ENCODE results near the gene LCLAT1.
"Not testable (repeated sequence)": the region's sequence is repeated elsewhere in the genome, so short reads cannot be mapped to it uniquely, and the experiment has no call there.

LCLAT1 gene

DNA sequence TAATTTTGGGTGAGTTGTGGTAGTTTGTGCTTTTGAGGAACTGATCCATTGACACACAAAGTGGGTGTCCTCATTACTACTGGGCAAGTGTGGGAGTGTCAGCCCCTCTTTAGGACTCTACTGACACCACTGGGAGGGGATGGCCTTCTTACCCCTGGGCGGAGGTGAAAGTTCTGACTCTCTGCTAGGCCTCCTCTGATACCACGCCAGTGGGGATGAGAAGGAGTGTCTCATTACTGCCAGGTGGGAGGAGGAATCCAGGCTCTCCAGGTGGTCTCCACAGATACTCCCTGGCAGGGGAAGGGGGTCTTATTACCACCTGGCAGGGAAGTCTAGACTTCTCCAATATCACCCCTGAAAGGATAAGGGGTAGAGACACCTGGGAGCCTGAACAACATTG is 9.1 kb downstream of the LCLAT1 start:
- DNase-seq: no peak

DNA sequence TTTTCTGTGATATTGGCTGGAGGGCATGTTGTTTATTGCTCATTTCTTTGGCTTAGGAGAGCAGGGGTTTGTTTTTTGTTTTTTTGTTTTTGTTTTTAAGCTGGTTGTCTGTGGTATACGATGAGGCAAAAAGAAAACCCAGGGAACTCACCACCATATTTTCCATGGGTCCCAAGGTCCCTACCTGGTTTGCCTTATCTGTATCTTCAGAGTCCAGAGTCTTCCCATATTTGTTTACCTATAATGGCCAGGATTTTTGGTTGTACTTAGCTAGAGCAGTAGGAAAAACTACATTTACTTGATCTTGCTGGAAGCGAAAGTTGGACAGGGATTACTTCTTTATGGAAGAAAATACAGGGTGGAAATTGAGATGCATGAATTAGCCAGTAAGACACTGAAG is 9.5 kb downstream of the LCLAT1 start:
- no peak for DNase-seq

DNA sequence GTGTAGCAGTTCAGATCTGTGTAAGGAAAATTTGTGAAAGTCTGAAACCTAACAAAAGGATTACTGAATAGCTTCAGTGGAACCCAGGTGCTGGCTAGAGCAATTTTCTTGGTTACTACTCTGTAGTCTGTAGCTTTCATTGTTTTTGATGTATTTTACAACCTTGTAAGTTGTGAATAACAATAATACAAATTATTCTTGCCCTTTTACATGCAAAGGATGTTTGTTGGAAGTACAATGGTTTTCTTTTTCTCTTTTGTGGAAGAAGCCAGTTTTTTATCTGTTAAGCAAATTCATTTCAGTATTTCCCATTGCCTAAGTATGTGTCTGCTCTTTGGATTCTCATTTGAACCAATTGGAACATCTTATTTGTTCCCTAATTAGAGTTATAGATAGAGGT is 10.2 kb downstream of the LCLAT1 start:
- no peak for DNase-seq

DNA sequence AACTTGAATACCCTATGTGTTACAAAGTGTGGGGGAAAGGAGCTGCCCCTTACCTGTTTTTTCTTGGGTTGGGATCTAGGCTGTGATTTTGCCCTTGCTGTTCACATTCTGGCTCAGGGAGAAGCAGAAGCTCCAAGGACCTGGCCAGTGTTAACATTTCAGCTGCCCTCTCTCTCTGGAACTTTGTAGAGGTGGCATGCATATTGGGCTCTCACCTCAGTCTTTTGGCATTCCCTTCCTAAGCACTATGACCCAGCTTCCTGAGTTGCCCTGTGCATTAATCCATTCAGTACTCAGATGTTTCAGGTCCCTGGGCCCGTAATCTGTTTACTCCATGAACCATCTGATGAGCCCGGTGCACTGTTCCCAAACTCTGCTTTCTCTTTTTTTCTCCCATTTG is 12.1 kb downstream of the LCLAT1 start:
- no peak for DNase-seq

DNA sequence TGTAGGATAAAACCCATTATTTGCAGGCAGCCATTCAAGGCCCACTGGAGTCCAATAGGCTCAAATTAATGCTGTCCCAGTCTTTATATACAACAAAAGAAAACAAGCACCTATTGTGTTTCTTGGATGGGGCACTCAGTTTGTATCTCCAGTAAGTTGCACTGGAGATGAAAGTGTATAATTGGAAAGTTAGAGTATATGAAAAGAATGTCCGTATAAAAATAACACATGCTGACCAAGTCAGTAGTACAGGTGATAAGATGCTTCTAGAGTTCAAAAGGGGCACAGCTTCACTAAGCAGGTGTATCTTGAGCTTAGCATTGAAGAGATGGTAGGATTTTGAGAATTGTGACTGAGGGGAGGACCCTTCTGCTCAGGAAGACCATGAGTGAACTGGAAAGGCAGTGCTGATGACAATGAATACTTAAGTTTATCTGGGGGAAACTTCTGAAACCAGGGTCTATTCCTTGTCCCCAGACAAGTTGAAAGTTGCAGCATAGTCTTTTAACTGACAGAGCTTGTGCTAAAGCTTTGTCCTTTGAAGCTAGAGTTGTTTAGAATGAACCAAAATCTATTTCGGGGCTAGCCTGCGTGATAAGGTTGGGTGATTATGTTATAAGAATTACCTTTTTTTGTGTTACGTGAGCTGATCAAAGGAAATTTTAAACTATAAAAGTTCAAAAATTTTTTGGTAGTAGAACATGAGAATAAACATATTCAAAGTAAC is 15.2 kb downstream of the LCLAT1 start:
- no peak for DNase-seq

DNA sequence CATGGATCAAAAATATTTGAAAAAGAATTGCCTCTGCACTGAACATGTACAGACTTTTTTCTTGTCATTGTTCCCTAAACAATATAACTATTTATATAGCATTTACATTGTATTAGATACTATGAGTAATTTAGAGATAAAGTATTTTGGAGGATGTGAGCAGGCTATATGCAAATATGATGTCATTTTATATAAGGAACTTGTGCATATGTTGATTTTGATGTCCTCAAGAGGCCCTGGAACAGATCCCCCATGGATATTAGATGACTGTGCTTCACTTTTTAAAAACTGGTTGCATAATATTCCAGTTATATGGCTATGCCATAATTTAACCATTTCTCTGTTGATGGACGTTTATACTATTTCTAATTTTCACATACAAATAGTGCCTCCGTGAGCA is 16.5 kb downstream of the LCLAT1 start:
- no peak for DNase-seq

DNA sequence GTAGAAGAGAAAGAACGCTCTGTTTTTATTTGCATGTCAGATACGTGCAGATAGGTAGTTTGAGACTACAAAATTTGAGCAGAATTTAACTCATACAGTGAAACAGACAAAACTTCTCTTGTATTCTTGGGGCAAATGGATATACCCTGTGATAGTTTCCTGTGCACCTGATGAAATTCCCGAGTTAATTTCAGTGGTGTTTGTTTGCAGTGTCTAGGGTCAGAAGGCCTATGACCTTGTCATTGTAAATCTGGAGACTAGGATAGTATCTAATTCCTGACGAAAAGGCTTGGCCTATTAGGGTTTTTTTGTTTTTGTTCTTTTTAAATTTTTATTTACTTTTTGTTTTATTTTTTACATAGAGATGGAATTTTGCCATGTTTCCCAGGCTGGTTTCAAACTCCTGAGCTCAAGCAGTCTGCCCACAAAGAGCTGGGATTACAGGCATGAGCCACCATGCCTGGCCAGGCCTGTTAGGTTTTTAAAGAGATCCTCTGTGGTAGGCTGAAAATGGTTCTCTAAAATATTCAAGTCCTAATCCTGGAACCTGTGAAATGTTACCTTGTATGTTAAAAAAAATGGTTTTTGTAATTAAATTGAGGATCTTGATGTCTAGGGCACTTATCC is 17.6 kb downstream of the LCLAT1 start:
- DNase-seq: no peak

DNA sequence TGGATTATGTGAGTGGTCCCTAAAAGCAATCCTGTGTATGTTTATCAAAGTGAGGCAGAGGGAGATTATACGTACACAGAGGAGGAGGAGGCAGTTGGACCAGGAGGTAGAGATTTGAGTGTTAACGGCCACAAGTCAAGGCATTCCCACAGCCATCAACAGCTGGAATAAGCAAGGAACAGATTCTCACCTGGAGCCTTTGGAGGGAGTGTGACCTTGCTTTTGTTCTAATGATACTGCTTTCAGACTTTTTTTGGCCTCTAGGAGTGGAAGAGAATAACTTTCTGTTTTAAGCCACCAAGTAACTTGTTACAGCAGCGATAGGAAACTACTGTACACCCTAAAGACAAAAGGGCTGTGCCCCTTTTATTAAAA is 18.1 kb downstream of the LCLAT1 start:
- no peak for DNase-seq

DNA sequence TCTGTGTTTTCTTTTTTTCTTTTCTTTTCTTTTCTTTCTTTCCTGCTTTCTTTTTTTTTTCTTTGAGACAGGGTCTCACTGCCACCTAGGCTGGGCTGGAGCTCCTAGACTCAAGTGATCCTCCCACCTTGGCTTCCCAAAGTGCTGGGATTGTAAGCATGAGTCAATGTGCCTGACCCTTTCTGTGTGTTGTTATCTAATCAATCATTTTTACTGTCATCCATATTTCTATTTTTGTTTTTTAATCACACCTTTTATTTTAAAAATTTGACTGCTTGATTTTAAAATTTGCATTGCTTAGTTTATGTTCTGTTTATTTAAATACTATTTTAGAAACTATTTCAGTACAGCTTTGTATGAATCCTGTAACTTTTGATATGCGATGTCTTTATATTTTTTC is 19.2 kb downstream of the LCLAT1 start:
- no peak for DNase-seq

DNA sequence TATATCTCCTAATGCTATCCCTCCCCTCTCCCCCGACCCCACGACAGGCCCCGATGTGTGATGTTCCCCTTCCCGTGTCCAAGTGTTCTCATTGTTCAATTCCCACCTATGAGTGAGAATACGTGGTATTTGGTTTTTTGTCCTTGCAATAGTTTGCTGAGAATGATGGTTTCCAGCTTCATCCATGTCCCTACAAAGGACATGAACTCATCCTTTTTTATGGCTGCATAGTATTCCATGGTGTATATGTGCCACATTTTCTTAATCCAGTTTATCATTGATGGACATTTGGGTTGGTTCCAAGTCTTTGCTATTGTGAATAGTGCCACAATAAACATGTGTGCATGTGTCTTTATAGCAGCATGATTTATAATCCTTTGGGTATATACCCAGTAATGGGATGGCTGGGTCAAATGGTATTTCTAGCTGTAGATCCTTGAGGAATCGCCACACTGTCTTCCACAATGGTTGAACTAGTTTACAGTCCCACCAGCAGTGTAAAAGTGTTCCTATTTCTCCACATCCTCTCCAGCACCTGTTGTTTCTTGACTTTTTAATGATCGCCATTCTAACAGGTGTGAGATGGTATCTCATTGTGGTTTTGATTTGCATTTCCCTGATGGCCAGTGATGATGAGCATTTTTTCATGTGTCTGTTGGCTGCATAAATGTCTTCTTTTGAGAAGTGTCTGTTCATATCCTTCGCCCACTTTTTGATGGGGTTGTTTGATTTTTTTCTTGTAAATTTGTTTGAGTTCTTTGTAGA is 20.2 kb downstream of the LCLAT1 start:
- not testable (repeated sequence) for DNase-seq

DNA sequence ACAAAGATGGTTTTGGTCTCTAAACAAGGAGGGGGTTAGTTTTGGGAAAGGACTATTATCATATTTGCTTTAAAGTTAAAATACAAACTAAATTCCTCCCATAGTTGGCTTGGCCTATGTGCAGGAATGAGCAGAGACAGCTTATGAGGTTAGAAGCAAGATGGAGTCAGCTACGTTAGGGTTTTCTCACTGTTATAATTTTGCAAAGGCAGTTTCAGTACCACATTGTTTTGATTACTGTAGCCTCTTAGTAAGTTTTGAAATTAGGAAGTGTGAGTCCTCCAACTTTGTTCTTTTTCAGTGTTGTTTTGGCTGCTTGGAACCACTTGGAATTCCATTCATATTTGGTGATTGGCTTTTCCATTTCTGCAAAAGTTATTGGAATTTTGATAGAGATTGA is 23.4 kb downstream of the LCLAT1 start:
- DNase-seq: no peak

DNA sequence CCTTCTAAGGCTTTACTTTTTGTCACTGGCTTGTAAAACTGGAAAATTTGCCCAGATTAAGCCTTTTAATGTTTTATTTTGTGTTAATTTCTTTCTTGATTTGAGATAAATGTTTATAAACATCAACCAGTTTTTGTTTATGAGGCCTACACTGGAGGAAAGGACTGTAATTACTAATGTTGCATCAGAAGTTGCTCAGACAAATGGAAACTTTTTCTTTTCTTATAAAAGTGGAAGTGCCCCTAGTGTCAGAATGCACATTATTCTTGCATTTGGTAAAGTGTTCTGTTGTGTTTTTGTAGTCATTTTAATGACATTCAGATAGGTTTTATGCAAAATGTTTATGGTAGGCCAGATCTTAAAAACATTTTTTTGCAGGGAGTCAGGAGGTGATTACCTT is 25.3 kb downstream of the LCLAT1 start:
- no peak for DNase-seq

DNA sequence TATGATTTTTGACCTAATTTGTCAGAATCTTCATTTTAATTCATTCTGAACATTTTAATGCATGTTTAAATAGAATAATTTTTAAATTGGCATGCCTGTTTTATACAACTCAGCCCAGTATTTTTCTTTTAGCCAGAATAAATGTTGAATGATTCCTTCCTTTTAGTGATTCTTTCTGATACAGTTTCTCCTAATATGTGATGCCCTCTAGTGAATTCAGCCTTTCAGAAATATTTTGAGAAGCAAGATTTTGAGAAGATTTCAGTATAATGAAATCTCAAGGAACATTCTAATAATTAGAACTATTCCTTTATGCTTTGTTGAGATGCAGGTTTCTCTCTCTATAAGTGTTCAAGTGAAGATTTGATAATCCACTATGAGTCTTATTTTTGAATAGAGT is 28.5 kb downstream of the LCLAT1 start:
- DNase-seq: no peak

DNA sequence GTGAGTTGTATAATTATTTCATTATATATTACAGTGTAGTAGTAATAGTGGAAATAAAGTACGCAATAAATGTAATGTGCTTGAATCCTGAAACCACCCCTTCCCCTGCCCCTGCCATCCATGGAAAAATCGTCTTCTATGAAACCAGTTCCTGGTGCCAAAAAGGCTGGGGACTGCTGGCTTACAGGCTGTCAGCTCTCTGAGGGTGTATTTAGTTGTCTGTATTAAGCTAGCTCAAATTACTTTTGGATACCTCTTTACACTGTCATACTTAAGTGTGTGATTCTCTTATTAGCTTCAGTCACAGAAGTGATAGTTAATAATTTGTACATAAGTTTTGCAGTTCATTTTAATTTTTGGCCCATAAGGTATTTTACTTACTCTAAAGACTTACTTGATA is 29.6 kb downstream of the LCLAT1 start:
- DNase-seq: no peak

DNA sequence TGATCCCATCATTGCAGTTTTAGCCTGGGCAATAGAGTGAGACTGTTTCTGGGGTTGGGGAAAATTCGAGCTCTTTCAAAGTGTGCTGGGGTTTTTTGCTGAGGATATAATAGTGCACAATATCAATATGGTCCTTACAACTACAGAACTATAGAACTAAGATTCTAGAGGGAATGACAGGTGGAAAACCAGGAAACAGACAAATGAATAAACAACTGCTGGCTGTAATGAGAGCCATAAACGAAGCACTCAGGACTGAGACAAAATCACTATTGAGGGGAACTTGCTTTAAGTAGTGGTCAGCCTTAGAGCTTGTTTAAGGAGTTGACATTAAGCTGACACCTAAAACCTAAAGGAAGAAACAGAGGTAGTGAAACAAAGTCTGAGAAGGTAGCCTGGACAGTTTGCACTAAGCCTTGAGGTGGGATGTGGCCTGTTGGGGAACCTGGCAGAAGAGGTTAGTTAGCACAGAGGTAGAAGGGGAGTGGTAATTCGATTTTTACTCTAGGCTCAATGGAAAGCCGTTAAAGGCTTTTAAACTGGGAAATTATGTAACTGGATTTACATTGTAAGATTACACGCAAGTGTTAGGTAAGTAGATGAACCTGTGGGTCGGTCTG is 33.8 kb downstream of the LCLAT1 start:
- no peak for DNase-seq

DNA sequence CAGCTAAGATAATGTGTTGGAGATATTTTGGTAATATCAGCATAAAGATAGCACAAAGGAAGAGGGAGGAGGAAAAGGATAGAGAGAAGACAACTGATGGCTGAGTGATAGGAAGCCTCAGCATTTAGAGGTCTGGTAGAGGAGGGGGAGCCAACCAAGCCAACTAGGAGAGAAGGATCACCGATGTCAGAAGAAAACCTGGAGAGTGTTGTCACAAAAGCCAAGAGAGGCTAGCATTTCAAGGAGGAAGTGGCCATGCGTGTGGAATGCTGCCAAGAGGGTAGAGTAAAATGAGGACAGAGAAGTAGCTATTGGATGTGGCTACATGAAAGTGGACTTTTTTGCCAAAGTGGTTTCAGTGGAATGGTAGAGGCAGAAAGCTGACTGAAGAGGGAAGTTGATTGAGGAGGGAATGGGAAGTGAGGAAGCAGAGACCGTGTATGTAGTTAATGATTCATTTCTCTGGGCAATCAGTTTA is 34.3 kb downstream of the LCLAT1 start:
- no peak for DNase-seq

DNA sequence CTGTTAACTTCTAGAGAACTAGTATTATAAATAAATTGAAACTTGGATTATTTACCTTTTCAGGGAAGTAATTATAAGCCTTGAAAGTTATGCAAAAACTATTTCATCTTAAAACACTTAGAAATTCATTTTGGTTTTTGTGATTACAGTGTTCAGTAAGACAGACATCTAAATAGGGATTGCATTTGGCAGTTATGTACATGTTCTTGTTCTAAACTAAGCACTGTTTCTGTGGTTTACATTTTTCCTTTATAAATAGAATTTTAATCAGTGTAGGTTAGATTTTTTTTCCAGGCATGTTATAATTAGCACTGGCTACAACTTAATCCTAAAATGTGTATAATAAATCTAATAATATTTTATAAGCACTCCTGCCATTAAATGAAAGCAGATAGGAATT is 35.0 kb downstream of the LCLAT1 start:
- DNase-seq: no peak

DNA sequence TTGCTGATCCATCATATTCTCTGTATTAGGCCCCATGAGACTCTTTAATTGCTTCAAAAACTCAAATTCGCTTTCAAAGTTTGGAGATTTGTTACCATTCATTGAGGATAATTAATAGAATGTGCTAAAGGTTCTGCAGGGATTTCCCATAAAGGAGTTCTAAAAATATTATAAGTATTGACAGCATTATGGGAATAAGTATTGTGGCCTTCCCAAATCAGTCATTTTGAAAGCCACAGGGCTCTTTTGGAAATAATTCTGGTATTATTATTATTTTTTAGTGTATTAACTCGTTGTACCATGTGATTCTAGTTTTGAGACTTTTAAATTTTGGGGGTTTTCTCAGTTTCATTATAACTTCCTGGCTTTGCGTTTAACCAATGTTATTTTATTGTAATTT is 37.1 kb downstream of the LCLAT1 start:
- DNase-seq: no peak

DNA sequence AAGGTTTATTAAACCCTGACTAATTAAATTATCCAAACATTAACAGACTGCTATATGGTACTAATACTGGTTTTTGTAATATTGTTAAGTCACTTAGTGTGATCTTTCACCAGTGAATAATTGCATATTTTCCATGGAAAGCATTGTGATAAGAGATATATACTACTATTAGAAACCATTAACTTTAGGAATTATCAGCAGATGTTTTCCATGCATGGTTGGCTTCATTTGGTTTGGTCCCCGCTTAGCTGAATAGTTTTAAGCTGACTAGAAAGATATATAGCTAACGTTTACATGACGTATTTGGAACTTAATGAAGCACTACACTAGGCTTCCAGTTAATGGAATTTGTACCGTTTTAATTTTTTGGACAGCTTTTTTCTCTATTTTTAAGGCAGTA is 37.9 kb downstream of the LCLAT1 start:
- DNase-seq: no peak

DNA sequence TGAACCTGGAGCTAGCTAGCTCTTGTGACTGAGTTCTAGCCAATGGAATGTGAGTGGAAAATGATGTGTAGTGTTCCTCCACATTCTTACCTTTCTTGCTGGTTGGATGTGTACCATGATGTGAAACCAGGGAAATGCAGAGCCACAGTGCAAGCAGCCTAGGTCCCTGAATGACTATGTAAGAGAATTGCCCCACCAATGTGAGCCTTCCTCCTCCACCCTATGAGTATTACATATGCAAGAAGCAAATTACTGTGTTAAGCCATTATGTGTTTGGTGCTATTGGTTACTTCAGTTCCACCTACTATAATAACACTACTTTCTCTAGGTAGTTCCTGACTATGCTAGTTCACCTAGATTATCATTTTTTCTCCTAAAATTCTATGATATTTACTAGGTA is 39.6 kb downstream of the LCLAT1 start:
- DNase-seq: no peak

DNA sequence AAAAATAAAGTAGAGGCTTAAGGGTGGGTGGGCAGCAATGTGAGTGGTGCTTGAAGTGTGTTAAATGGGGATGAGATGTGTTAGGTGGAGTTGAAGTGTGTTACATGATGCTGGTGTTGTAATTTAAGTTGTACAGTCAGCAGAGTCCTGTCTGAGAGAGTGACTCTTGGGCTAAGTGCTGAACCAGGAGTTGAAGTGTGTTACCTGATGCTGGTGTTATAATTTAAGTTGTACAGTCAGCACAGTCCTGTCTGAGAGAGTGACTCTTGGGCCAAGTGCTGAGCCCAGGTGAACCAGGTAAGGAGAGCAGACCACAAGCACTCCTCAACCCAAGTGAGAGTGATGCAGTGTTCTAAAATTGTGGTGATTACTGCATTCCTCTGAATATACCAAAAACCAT is 40.6 kb downstream of the LCLAT1 start:
- DNase-seq: no peak

DNA sequence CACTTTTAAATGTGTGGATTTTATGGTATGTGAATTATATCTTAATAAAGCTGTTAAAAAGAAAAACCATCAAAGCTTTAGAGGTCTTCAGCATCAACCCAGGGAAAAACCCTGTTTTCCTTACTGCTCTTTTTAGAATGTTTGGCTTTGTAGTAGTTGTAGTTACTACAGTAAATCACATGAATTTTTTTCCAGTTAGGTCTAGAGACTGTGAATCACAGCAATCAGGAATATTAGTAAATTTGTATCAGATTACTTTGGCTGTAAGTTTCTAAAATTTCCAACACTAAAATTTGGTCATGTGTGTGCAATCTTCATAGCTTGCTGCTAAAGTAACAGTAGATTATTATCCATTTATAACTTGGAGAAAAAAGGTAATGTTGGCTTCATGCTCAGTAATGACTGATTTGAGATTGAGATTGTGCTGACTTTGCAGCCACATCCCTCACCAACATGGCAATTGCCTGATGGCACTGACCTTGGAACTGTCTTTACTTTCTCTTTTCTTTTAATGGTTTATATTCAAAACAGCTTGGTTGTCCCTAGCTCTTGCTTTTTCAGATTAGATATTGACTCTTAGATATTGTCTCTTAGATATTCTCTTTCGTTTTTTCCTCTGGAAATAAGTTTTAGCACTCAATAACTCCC is 41.1 kb downstream of the LCLAT1 start:
- DNase-seq: no peak

DNA sequence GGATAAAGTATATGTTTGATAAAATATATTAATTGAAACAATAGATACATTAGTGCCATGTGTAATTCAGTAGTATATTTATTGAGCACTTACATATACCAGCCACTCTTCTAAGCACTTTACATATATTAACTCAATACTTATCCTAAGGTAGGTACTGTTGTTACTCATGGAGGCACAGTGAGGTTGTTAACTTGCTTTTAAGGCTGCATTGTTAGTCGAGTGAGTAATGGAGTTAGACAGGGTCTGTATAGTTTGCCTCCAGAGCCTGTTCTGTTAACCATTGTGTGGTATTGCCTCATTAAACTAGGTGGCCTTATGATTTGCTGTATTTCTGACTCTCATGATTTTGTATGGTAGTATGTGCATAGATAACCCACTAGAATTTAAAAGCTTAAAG is 44.2 kb downstream of the LCLAT1 start:
- no peak for DNase-seq

Data from NCI-H1092 treated with DMSO at 0.1 percent for 48 hours (cell line).